RWPE2 (cell line): ENCODE data around the gene NKD1.

ENCODE experiments used
- ATAC-seq: fragments of 200-7000 bp; cut with Tn5 transposase; 3 replicates; pipeline ENCODE4 v1.9.1; 2021; ENCODE audit warnings: low read depth
- DNase-seq: peaks from one replicate; pipeline ENCODE4 v3.0.0-alpha.2; 2020; ENCODE audit warnings: low spot score
- H3K27ac ChIP-seq: fragments of 450-650 bp; 2 replicates; pipeline ENCODE4 v1.5.1; 2017; ENCODE audit warnings: mild to moderate bottlenecking; ENCODE audit not compliant: poor library complexity, severe bottlenecking
- H3K27me3 ChIP-seq: fragments of 250-450 bp; sonication (Bioruptor Pico); 2 replicates; pipeline ENCODE4 v1.5.1; 2021; ENCODE audit warnings: mild to moderate bottlenecking, moderate library complexity; ENCODE audit not compliant: insufficient read depth, poor library complexity, severe bottlenecking
- H3K36me3 ChIP-seq: fragments of 250-450 bp; sonication (Bioruptor Pico); 2 replicates; pipeline ENCODE4 v1.5.1; 2020; ENCODE audit warnings: low read depth, mild to moderate bottlenecking, moderate library complexity
- H3K4me1 ChIP-seq: fragments of 250-450 bp; sonication (Bioruptor Pico); 2 replicates; pipeline ENCODE4 v1.5.1; 2021; ENCODE audit warnings: mild to moderate bottlenecking, moderate library complexity; ENCODE audit not compliant: insufficient read depth, poor library complexity, severe bottlenecking
- H3K4me3 ChIP-seq: fragments of 250-450 bp; sonication (Bioruptor Pico); 2 replicates; pipeline ENCODE4 v1.5.1; 2021; ENCODE audit warnings: mild to moderate bottlenecking, moderate library complexity; ENCODE audit not compliant: severe bottlenecking
- H3K9me3 ChIP-seq: fragments of 250-450 bp; sonication (Bioruptor Pico); 2 replicates; pipeline ENCODE4 v1.5.1; 2021; ENCODE audit warnings: mild to moderate bottlenecking, moderate library complexity; ENCODE audit not compliant: severe bottlenecking
- CTCF ChIP-seq: fragments of 450-650 bp; IDR thresholded peaks from one replicate; pipeline ENCODE4 v1.5.1; 2017; ENCODE audit warnings: mild to moderate bottlenecking, moderate library complexity; ENCODE audit not compliant: poor library complexity, severe bottlenecking

NKD1 gene

GRCh38 chr16:50587543-50587942 lies 39.3 kb downstream of the NKD1 start:
- TF ChIP-seq CTCF: no peak

GRCh38 chr16:50588276-50588675 lies 40.1 kb downstream of the NKD1 start:
- no peak for DNase-seq
- H3K4me1 ChIP-seq: no peaks in the 10 kb centered on the region
- H3K9me3 ChIP-seq: no peaks in the 10 kb centered on the region
- no peak overlapping the region for H3K4me3 ChIP-seq
- H3K36me3 ChIP-seq: no peaks in the 10 kb centered on the region
- no peak for TF ChIP-seq CTCF
- no peaks in the 10 kb centered on the region for H3K27me3 ChIP-seq
- no peak overlapping the region for H3K27ac ChIP-seq
- ATAC-seq: no peak

More at GRCh38 chr16:50587543-50587942, 39.3 kb downstream of the NKD1 start:
- Histone ChIP-seq H3K36me3 (no peaks in the 10 kb centered on the region), H3K4me1 (no peaks in the 10 kb centered on the region), H3K4me3 (no peak overlapping the region), H3K27me3 (no peaks in the 10 kb centered on the region), H3K27ac (no peak overlapping the region), H3K9me3 (no peaks in the 10 kb centered on the region)
- ATAC-seq (no peak), DNase-seq (no peak)

DNA sequence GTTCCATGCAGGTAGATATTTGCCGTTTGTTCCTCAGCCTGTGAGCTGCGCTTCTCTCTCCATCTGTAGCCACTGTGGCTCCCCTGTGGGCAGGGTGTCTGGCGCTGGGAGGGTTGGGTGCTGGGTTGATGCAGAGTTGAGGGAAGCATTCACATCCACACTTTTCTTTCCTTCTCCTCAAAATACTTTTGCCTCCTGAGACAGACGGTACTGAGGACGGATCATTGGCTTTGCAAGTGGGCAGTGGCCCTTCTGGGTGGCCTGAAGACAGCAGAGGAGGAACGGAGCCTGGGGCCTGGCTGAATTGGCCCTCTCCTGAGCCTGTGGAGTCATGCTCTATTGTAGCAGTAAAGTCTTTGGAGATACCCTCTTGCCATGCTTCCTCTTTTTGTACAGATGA lies 43.0 kb downstream of the NKD1 start:
- no peak for TF ChIP-seq CTCF

GRCh38 chr16:50591800-50592771 lies 43.9 kb downstream of the NKD1 start:
- TF ChIP-seq CTCF: no peak
- DNase-seq: no peak
- ATAC-seq: 0 out of 3 replicates have a peak, but pooled peaks have one; percentile 14
- no peaks in the 10 kb centered on the region for H3K4me1 ChIP-seq
- no peak overlapping the region for H3K4me3 ChIP-seq
- H3K36me3 ChIP-seq: no peaks in the 10 kb centered on the region
- H3K27ac ChIP-seq: no peak overlapping the region
- H3K27me3 ChIP-seq: no peaks in the 10 kb centered on the region
- no peaks in the 10 kb centered on the region for H3K9me3 ChIP-seq

More for the DNA sequence above, 43.0 kb downstream of the NKD1 start:
- H3K27me3 ChIP-seq: no peaks in the 10 kb centered on the region
- ATAC-seq (no peak), DNase-seq (no peak)
- H3K9me3 ChIP-seq: no peaks in the 10 kb centered on the region
- no peaks in the 10 kb centered on the region for H3K4me1 ChIP-seq
- H3K4me3 ChIP-seq: no peak overlapping the region
- no peak overlapping the region for H3K27ac ChIP-seq
- no peaks in the 10 kb centered on the region for H3K36me3 ChIP-seq

DNA sequence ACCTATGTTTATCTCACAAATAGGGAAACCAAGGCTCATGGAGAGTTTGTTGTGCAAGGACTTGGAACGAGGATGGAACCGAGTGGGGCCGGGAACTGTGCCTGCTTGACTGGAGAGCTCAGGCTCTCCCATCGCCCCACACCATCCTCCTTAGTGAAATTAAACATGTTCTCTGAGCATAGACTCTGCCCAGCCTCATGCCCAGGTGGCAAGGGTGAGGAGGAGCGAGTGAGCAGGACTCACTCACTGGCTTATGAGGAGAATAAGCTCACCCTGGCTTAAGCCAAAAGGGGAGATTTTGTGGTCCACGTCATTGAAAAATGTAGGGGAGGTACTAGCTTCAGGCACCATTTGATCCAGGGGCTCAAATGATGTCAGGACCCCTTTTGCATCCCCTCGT lies 44.8 kb downstream of the NKD1 start:
- ATAC-seq: no peak
- no peaks in the 10 kb centered on the region for H3K9me3 ChIP-seq
- no peaks in the 10 kb centered on the region for H3K4me1 ChIP-seq
- H3K27me3 ChIP-seq: no peaks in the 10 kb centered on the region
- no peak overlapping the region for H3K27ac ChIP-seq
- DNase-seq: no peak
- H3K4me3 ChIP-seq: no peak overlapping the region
- TF ChIP-seq CTCF: no peak
- H3K36me3 ChIP-seq: no peaks in the 10 kb centered on the region
